ENCODE data around the gene ZNF773. TPM values are rescaled to one million over a fixed set of nuclear protein-coding genes. Genes with fewer than 3 reads are reported as not detected.
A peak's percentile ranks its signal among the peaks of the same experiment; 100 is the strongest.
"Not testable (repeated sequence)": the region's sequence is repeated elsewhere in the genome, so short reads cannot be mapped to it uniquely, and the experiment has no call there.

Gene ZNF773
- total and polyA plus RNA-seq, 8 donors: 0.99 to 4.0 (median 3.2) TPM

DNA sequence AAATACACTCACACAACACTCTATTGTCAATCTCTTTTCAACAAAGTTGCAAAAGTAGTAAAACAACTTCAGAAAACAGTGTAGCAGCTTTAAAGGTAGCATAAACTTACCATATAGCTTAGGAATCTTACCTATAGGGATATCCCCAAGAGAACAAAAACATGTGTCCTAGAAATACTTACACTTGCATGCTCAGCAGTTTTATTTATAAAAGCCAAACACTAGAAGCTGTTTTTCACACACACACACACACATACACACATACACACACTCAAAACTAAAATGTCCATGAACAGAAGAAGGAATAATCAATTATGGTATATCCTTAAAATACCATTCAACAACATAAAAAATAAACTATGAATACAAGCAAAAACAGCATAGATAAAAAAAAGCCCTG lies 11.7 kb downstream of the ZNF773 start:
- intact Hi-C loops (cut with DNase I): no loop called here

GRCh38 chr19:57512845-57513244 lies 13.1 kb downstream of the ZNF773 start:
- no peak for FAIRE-seq
- ATAC-seq: no peak
- H3K4me3 ChIP-seq: no peak overlapping the region
- intact Hi-C loops (cut with DNase I): no loop called here
- no peak for TF ChIP-seq CTCF (IDR thresholded peaks at IDR 0.05)
- H3K9me3 ChIP-seq: no peaks in the 10 kb centered on the region
- 88 to 96% methylated on average over 6 of the region's 6 CpGs for WGBS, 2 donors
- no peaks in the 10 kb centered on the region for H3K4me1 ChIP-seq
- H3K27me3 ChIP-seq: no peaks in the 10 kb centered on the region
- H3K27ac ChIP-seq: no peak overlapping the region
- DNase-seq: no peak
- H3K36me3 ChIP-seq: no peaks in the 10 kb centered on the region

More for the DNA sequence above, 11.7 kb downstream of the ZNF773 start:
- H3K4me3 ChIP-seq: no peak overlapping the region
- FAIRE-seq (no peak), ATAC-seq (no peak), DNase-seq (no peak)
- no peaks in the 10 kb centered on the region for H3K27me3 ChIP-seq
- H3K9me3 ChIP-seq: no peaks in the 10 kb centered on the region
- H3K36me3 ChIP-seq: peaks cover 0 to 11% (median 4%) of the 10 kb centered on the region in 3 donors
- H3K4me1 ChIP-seq: no peaks in the 10 kb centered on the region
- no peak overlapping the region for H3K27ac ChIP-seq
- TF ChIP-seq CTCF (IDR thresholded peaks at IDR 0.05): no peak

DNA sequence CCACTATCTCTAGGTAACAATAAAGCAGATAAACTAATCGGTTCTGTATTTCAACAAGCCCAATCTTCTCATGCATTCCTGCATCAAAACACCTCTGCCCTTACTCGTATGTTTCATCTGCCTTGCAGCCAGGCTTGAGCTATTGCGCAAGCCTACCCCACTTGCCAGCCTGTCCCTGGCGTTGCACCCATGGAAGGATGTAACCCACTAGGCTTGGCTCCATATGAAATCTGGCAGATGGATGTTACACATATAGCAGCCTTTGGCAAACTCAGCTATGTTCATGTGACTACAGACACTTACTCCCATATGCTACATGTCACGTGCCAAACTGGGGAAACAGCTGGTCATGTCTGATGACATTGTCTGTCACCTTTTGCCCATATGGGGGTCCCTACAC lies 15.5 kb downstream of the ZNF773 start:
- H3K27me3 ChIP-seq: no peaks in the 10 kb centered on the region
- intact Hi-C loops (cut with DNase I): no loop called here
- no peak for TF ChIP-seq CTCF (IDR thresholded peaks at IDR 0.05)
- FAIRE-seq: no peak
- no peaks in the 10 kb centered on the region for H3K4me1 ChIP-seq
- 78 to 93% methylated on average over 5 of the region's 5 CpGs for WGBS, 2 donors
- DNase-seq: no peak
- no peak overlapping the region for H3K27ac ChIP-seq
- H3K36me3 ChIP-seq: no peaks in the 10 kb centered on the region
- H3K9me3 ChIP-seq: no peaks in the 10 kb centered on the region
- no peak for ATAC-seq
- no peak overlapping the region for H3K4me3 ChIP-seq

DNA sequence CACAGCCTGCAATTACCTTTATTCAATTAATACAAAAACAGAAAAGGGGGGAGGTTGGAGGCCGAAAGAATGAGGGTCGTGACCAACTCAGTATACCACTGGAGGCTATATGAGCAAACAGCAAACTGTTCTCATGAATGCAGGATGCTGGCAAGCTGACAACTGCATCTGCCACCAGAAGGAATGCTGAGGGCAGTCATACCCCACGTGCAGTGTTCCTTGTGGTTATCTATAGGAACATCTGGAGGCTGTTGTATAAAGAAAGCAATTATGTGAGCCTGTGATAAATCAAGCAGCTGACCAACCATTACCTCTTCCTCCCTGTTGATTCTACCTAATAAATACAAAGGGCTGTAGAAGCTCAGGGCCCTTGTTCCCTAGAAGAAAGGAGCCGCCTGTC lies 18.3 kb downstream of the ZNF773 start:
- DNase-seq; H3K9me3 ChIP-seq; H3K27ac ChIP-seq; H3K4me3 ChIP-seq; H3K36me3 ChIP-seq; FAIRE-seq; intact Hi-C loops (cut with DNase I); H3K4me1 ChIP-seq; ATAC-seq; H3K27me3 ChIP-seq: not testable (repeated sequence)
- 83 to 89% methylated on average over 4 of the region's 4 CpGs for WGBS, 2 donors

DNA sequence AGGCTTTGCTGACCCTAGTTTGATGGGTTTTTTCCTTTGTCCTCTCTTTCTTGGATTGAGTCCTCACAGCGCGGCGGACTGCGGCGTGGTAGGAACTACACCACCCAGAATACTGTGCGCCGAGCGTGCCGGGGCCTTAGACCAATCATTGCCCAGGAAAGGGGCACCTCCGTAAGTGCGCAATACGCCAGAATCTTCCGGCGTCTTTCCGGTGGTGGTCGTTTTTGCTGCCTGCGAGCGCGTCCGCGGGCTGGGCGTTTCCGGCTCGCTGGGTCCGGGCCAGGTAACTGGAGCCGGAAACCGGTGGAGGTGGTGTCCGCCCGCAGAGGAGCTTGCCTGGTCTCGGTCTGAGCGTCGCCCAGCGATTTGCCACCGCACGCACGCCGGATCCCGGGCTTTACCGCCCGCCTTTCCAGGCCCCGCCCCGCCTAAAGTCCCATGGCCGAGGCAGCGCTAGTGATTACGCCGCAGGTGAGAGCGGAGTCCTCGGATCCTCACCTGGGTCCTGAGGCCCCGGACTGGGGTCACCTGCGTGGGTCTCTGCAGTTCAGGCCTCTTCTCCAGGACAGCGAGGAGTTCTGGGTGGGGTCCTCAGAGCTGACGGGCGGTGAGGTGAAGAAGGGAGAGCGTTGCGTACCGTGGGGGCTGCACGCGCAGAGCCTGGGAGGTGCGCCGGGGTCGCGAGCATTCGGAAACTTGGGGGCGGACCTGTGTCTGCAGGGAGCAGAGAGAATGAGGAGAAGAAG lies 27.6 kb downstream of the ZNF773 start, which contains the start of gene ZNF549:
Gene ZNF549 (plus strand): TSS at position 221 of the 746 bp plus-strand sequence. CDS start 218 bp downstream, at position 439.
- intact Hi-C loops (cut with DNase I): no loop called here
- FAIRE-seq (no peak), ATAC-seq (peak; percentile 99 to 100 (median 100)), DNase-seq (peak; percentile 86 to 92 (median 88))
- Histone ChIP-seq H3K36me3 (peaks cover 0 to 6% (median 0%) of the 10 kb centered on the region in 3 donors), H3K4me3 (peak within 1 kb of the TSS; percentile 60 to 84 (median 72)), H3K27me3 (no peaks in the 10 kb centered on the region), H3K4me1 (no peaks in the 10 kb centered on the region), H3K27ac (peak within 1 kb of the TSS; percentile 53 to 68 (median 57)), H3K9me3 (no peaks in the 10 kb centered on the region)
- no peak for TF ChIP-seq CTCF (IDR thresholded peaks at IDR 0.05)
- 2% methylated on average over 64 of the region's 64 CpGs for WGBS, 2 donors

All from pancreas (tissue), 10 donors.